Ascending aorta (tissue), 2 donors: ENCODE results near the gene DHDDS. TPM values are rescaled to one million over a fixed set of nuclear protein-coding genes. Genes with fewer than 3 reads are reported as not detected.

Experiments
- DNase-seq, 2 donors: peaks; one replicate each; pipeline ENCODE4 v3.0.0-alpha.2; 2019; ENCODE audit warnings: low spot score in 2 of 2
- H3K27ac ChIP-seq, 2 donors: fragments of 200-600 bp; sonication (generic); one replicate each; pipeline ENCODE4 v1.5.1; 2016 to 2017; ENCODE audit warnings: mild to moderate bottlenecking in 1 of 2
- H3K27me3 ChIP-seq: fragments of 200-600 bp; sonication (generic); one replicate; pipeline ENCODE4 v1.5.1; 2017
- H3K36me3 ChIP-seq, 2 donors: fragments of 200-600 bp; sonication (generic); one replicate each; pipeline ENCODE4 v1.5.1; 2016
- H3K4me1 ChIP-seq, 2 donors: fragments of 200-600 bp; sonication (generic); one replicate each; pipeline ENCODE4 v1.5.1; 2016 to 2017; ENCODE audit warnings: mild to moderate bottlenecking in 1 of 2
- H3K4me3 ChIP-seq, 2 donors: fragments of 200-600 bp; sonication (generic); one replicate each; pipeline ENCODE4 v1.5.1; 2016 to 2017; ENCODE audit warnings: mild to moderate bottlenecking in 1 of 2
- H3K9me3 ChIP-seq, 2 donors: fragments of 200-600 bp; sonication (generic); one replicate each; pipeline ENCODE4 v1.5.1; 2016
- intact Hi-C: fragments of 100-400 bp; cut with DNase I; formaldehyde crosslinking; loops from one replicate; pipeline ENCODE4 v1.15.1; 2023
- total RNA-seq: library from RNA; depleted of rRNA; stranded (reverse); fragments of >200 nt; gene quantifications from one replicate; pipeline ENCODE4 v1.1.0, GENCODE V29; 2016
- TF ChIP-seq, protein P1 (sequence below), 3 experiments: fragments of 200-600 bp in 2 of 3; fragments of 450-650 bp in 1 of 3; sonication (generic) in 2 of 3; IDR thresholded peaks; one replicate each; pipeline ENCODE4 v1.5.1; 2016 to 2019; ENCODE audit warnings: antibody characterized with exemption in 3 of 3, mild to moderate bottlenecking in 1 of 3, moderate library complexity in 1 of 3

DHDDS gene
- total RNA-seq, 1 donor from 2014 or later: 54.2 TPM

DNA sequence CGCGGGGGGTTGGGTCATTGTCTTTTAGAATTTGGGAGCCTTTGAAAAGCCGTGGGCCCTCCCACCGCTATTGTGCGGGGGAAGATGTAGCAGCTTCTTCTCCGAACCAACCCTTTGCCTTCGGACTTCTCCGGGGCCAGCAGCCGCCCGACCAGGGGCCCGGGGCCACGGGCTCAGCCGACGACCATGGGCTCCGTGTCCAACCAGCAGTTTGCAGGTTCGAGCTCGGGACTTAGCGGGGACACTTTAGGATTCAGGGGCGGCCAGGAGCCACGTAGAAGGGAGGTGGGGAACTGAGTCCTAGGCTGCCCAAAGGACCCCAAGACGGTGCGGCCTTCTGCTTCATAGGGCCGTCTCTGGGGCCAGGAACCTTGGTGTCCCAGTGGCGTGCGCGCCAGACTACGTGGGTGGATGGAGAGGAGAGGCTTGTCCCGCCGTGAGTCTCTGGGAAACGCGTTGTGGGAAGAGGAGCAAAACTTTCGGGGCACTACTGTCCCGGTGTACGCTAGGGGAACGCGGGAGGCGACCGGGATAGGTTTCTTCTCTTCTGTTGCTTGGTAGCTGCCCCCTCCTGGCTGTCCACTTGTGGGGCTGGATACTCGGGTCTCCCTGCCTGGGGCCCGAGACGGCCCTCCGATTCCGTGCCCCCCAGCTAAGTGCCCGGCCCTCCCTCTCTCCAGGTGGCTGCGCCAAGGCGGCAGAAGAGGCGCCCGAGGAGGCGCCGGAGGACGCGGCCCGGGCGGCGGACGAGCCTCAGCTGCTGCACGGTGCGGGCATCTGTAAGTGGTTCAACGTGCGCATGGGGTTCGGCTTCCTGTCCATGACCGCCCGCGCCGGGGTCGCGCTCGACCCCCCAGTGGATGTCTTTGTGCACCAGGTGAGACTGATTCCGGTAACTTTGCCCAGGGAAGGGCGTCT is 21.2 kb upstream of the DHDDS start, which contains the start of gene LIN28A:
Gene LIN28A, plus strand, starts transcription at position 112 of the 918 bp plus-strand sequence. Its CDS starts 75 bp downstream, at position 187.
- H3K9me3 ChIP-seq: no peaks in the 10 kb centered on the region
- no peak for DNase-seq
- peaks cover 21% of the 10 kb centered on the region for H3K27me3 ChIP-seq
- no peaks in the 10 kb centered on the region for H3K36me3 ChIP-seq
- H3K4me1 ChIP-seq: no peaks in the 10 kb centered on the region
- no peak within 1 kb of the TSS for H3K4me3 ChIP-seq
- no peak within 1 kb of the TSS for H3K27ac ChIP-seq
- TF ChIP-seq, protein P1, sequence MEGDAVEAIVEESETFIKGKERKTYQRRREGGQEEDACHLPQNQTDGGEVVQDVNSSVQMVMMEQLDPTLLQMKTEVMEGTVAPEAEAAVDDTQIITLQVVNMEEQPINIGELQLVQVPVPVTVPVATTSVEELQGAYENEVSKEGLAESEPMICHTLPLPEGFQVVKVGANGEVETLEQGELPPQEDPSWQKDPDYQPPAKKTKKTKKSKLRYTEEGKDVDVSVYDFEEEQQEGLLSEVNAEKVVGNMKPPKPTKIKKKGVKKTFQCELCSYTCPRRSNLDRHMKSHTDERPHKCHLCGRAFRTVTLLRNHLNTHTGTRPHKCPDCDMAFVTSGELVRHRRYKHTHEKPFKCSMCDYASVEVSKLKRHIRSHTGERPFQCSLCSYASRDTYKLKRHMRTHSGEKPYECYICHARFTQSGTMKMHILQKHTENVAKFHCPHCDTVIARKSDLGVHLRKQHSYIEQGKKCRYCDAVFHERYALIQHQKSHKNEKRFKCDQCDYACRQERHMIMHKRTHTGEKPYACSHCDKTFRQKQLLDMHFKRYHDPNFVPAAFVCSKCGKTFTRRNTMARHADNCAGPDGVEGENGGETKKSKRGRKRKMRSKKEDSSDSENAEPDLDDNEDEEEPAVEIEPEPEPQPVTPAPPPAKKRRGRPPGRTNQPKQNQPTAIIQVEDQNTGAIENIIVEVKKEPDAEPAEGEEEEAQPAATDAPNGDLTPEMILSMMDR (IDR thresholded peaks at IDR 0.05): no peak
- intact Hi-C loops: no loop called here

GRCh38 chr1:26411624-26412074 is 20.5 kb upstream of the DHDDS start:
- Histone ChIP-seq H3K27ac (no peak overlapping the region), H3K4me1 (no peaks in the 10 kb centered on the region), H3K27me3 (peaks cover 21% of the 10 kb centered on the region), H3K36me3 (no peaks in the 10 kb centered on the region), H3K4me3 (no peak overlapping the region), H3K9me3 (no peaks in the 10 kb centered on the region)
- no peak for DNase-seq
- TF ChIP-seq, protein P1 (IDR thresholded peaks at IDR 0.05): no peak
- intact Hi-C loops: no loop called here

DNA sequence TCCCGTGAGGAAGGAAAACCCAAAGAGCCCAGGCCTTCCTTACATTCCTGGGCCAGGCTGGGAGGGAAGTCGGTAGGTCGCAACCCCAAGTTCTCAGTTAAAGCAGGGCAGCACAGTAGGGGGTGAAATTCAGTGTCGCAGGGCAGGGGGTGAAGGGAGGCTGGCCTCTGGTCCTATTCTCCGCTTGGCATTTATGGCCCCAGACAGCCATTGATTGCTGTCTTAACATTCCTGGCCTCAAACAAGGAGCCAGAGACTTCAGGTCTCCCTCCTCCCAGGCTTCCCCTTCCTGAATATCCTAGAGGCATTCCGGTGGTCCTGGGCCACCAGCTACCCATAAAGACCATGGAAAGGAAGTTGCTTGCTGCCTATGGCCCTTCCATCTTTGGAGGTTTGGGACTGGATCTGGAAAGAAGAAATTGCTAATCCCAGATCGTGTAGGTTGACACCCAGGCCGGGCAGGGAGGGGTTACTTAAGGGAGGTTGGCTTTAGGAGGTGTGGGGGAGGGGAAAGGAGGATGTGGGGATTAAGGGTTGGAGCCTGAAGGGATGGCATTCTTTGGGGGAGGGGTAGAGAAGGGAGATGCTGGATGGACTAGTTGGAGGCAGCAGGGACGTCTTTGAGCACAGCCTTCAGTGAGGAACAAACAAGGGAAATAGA is 19.8 kb upstream of the DHDDS start:
- no peak for DNase-seq
- Histone ChIP-seq H3K4me3 (no peak overlapping the region), H3K36me3 (no peaks in the 10 kb centered on the region), H3K4me1 (no peaks in the 10 kb centered on the region), H3K27me3 (peaks cover 25% of the 10 kb centered on the region), H3K9me3 (no peaks in the 10 kb centered on the region), H3K27ac (no peak overlapping the region)
- intact Hi-C loops: no loop called here
- TF ChIP-seq, protein P1 (IDR thresholded peaks at IDR 0.05): no peak

- no peak for DNase-seq
- H3K9me3 ChIP-seq: no peaks in the 10 kb centered on the region
- H3K27me3 ChIP-seq: peaks cover 25% of the 10 kb centered on the region
- intact Hi-C loops: no loop called here
- TF ChIP-seq, protein P1 (IDR thresholded peaks at IDR 0.05): no peak
- H3K4me3 ChIP-seq: no peak overlapping the region
- no peak overlapping the region for H3K27ac ChIP-seq
- no peaks in the 10 kb centered on the region for H3K4me1 ChIP-seq
- H3K36me3 ChIP-seq: no peaks in the 10 kb centered on the region
These were observed 19.1 kb upstream of the DHDDS start for GRCh38 chr1:26413031-26413430.

DNA sequence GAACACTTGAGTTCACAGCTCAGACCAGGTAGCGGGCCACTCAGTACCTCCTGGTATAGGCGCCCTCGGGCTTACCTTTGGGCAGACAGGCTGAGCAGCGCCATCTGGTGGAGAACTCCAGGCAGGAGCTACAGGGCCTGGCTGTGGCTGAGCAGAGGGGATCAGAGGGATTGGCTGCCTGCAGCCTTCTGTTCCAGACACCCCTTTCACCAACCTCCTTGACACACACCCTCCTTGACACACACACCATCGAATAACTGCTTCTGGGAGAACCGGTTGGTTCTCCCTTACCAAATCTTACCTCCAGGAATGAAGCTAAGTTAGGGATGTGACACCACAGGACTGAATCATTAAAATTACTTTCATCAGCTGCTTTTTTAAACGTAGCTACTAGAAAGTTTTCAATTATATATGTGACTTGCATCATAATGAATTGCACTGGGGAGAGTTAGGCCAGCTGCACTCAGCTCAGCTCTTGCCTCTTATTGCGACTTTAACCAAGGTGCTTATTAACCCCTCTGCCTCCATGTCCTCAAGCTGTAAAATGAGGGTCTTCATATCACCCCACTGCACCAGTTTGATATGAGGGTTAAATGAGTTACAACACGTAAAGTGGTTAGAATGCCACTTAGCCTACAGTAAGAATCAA is 14.9 kb upstream of the DHDDS start:
- H3K4me3 ChIP-seq: no peak overlapping the region
- H3K27me3 ChIP-seq: peaks cover 11% of the 10 kb centered on the region
- intact Hi-C loops: no loop called here
- no peaks in the 10 kb centered on the region for H3K9me3 ChIP-seq
- H3K4me1 ChIP-seq: no peaks in the 10 kb centered on the region
- no peaks in the 10 kb centered on the region for H3K36me3 ChIP-seq
- peak in 1 of 2 donors; percentile 72 for DNase-seq
- no peak overlapping the region for H3K27ac ChIP-seq
- TF ChIP-seq, protein P1 (IDR thresholded peaks at IDR 0.05): peak; percentile 35 to 65 (median 59)
